B cell (primary cell): ENCODE measurements around the gene GNAI3. TPM values are rescaled to one million over a fixed set of nuclear protein-coding genes. Genes with fewer than 3 reads are reported as not detected.

Experiments
- ATAC-seq: fragments of 200-7000 bp; cut with Tn5 transposase; one replicate; pipeline ENCODE4 v1.10.0; 2021; ENCODE audit warnings: low read depth, mild to moderate bottlenecking, moderate number of reproducible peaks, moderate library complexity
- CTCF ChIA-PET: fragments of 350-600 bp; sonication (Branson Sonifier 250); formaldehyde crosslinking; loops from one replicate; lab custom pipeline; 2021; ENCODE audit warnings: antibody characterized with exemption, inconsistent platforms; lab: Charles Lee
- POLR2A ChIA-PET: fragments of 350-600 bp; sonication (Branson Sonifier 250); formaldehyde crosslinking; loops from one replicate; lab custom pipeline; 2021; ENCODE audit warnings: antibody characterized with exemption; lab: Charles Lee
- DNase-seq: peaks from one replicate; pipeline ENCODE4 v3.0.0; 2013
- H2AFZ ChIP-seq: 2 replicates; pipeline ENCODE4 v1.6.1; 2012; ENCODE audit warnings: mild to moderate bottlenecking, low read depth, low read length; ENCODE audit not compliant: insufficient read depth, poor library complexity, severe bottlenecking
- H3K27ac ChIP-seq, 2 donors: 1 replicate in 1 of 2; 2 replicates in 1 of 2; pipeline ENCODE4 v1.5.1; 2012 to 2013; ENCODE audit warnings: low read length in 2 of 2, mild to moderate bottlenecking in 2 of 2, moderate library complexity in 1 of 2
- H3K27me3 ChIP-seq, 4 experiments: fragments of 200-600 bp in 1 of 4; sonication (generic) in 1 of 4; replicated peaks in 1 of 4; 1 replicate in 2 of 4; 2 replicates in 2 of 4; pipeline versions ENCODE4 v1.6.1 to v1.7.0; 2013 to 2016; ENCODE audit warnings: low read length in 3 of 4, mild to moderate bottlenecking in 2 of 4, mixed read lengths in 1 of 4, moderate library complexity in 1 of 4; ENCODE audit not compliant: insufficient read depth in 4 of 4, control insufficient read depth in 3 of 4; ENCODE audit errors: control extremely low read depth in 1 of 4
- H3K36me3 ChIP-seq, 2 experiments: replicated peaks in 1 of 2; 1 replicate in 1 of 2; 2 replicates in 1 of 2; pipeline versions ENCODE4 v1.6.1 to v1.7.1; 2013; ENCODE audit warnings: low read length in 1 of 2; ENCODE audit not compliant: insufficient read depth in 2 of 2, control insufficient read depth in 1 of 2; ENCODE audit errors: control extremely low read depth in 1 of 2, extremely low read depth in 1 of 2
- H3K4me1 ChIP-seq, 2 donors: fragments of 200-600 bp in 1 of 2; sonication (generic) in 1 of 2; 1 replicate in 1 of 2; 2 replicates in 1 of 2; pipeline versions ENCODE4 v1.5.1 to v1.6.1; 2013 to 2017; ENCODE audit warnings: low read length in 2 of 2; ENCODE audit not compliant: control insufficient read depth in 2 of 2, insufficient read depth in 2 of 2
- H3K4me2 ChIP-seq: replicated peaks from 2 replicates; pipeline ENCODE3; 2012; ENCODE audit warnings: mild to moderate bottlenecking, low read depth, low read length; ENCODE audit not compliant: poor library complexity, severe bottlenecking
- H3K4me3 ChIP-seq, 5 experiments: fragments of 200-600 bp in 1 of 5; sonication (generic) in 1 of 5; 1 replicate in 3 of 5; 2 replicates in 2 of 5; pipeline versions ENCODE4 v1.5.1 to v1.7.0; 2011 to 2016; ENCODE audit warnings: low read length in 4 of 5, mild to moderate bottlenecking in 4 of 5, low read depth in 2 of 5, control low read depth in 1 of 5, moderate library complexity in 1 of 5; ENCODE audit not compliant: insufficient read depth in 1 of 5; ENCODE audit errors: control extremely low read depth in 1 of 5, extremely low read depth in 1 of 5
- H3K79me2 ChIP-seq: fragments of 200-600 bp; sonication (generic); one replicate; pipeline ENCODE4 v1.6.0; 2016; ENCODE audit warnings: low read length; ENCODE audit not compliant: control insufficient read depth, insufficient read depth
- H3K9ac ChIP-seq: fragments of 200-600 bp; sonication (generic); 2 replicates; pipeline ENCODE4 v1.6.1; 2017; ENCODE audit warnings: mild to moderate bottlenecking, low read length, moderate library complexity
- H3K9me3 ChIP-seq, 3 donors: one replicate each; pipeline versions ENCODE4 v1.6.1 to v1.7.1; 2013; ENCODE audit warnings: low read length in 2 of 3; ENCODE audit not compliant: control insufficient read depth in 2 of 3, insufficient read depth in 1 of 3; ENCODE audit errors: control extremely low read depth in 1 of 3
- H4K20me1 ChIP-seq: 2 replicates; pipeline ENCODE4 v1.6.0; 2012; ENCODE audit warnings: mild to moderate bottlenecking, low read length; ENCODE audit not compliant: insufficient read depth, control insufficient read depth, poor library complexity, severe bottlenecking
- H3K27ac Mint-ChIP-seq: one replicate; pipeline ENCODE4 v1.8.0; 2021; ENCODE audit warnings: mixed read lengths
- H3K27me3 Mint-ChIP-seq: one replicate; pipeline ENCODE4 v1.8.0; 2021; ENCODE audit warnings: mixed read lengths
- H3K4me1 Mint-ChIP-seq: one replicate; pipeline ENCODE4 v1.8.0; 2021; ENCODE audit warnings: mixed read lengths
- H3K4me3 Mint-ChIP-seq: one replicate; pipeline ENCODE4 v1.8.0; 2021; ENCODE audit warnings: mixed read lengths
- H3K9me3 Mint-ChIP-seq: one replicate; pipeline ENCODE4 v1.8.0; 2022; ENCODE audit warnings: mixed read lengths; ENCODE audit not compliant: insufficient read depth
- EZH2 ChIP-seq: IDR thresholded peaks from 2 replicates; pipeline ENCODE4 v1.6.1; 2012; ENCODE audit warnings: borderline replicate concordance, low read depth, mild to moderate bottlenecking, moderate library complexity, low read length; ENCODE audit not compliant: insufficient read depth, poor library complexity, severe bottlenecking
- WGBS: methylation state at CpG from one replicate; pipeline ENCODE4 v1.1.5; 2013; ENCODE audit warnings: missing lambda C conversion rate; ENCODE audit not compliant: insufficient coverage; 5-methylcytosine and 5-hydroxymethylcytosine counted together
- intact Hi-C: fragments of 100-400 bp; cut with micrococcal nuclease; formaldehyde crosslinking; loops from one replicate; pipeline ENCODE4 v1.10.0; 2022
- polyA plus RNA-seq: library from polyadenylated mRNA; depleted of rRNA; stranded (reverse); fragments of >200 nt; gene quantifications from 2 replicates; pipeline ENCODE4 v1.2.3, GENCODE V29; 2012
- total RNA-seq, 2 donors: library from RNA; stranded (reverse); fragments of 120-200 nt in 1 of 2; gene quantifications; 1 replicate in 1 of 2; 2 replicates in 1 of 2; pipeline versions ENCODE4 v1.2.3 to v1.2.4, GENCODE V29; 2013 to 2022
- TF ChIP-seq, protein P1 (sequence below): fragments of 200-600 bp; IDR thresholded peaks from one replicate; pipeline ENCODE4 v1.8.0; 2022; ENCODE audit warnings: antibody characterized with exemption, mild to moderate bottlenecking

The GNAI3 gene
- total and polyA plus RNA-seq, 2 donors (not counting 1 experiment from before 2014, with no cell fraction given), result 1.6 to 8.5 TPM

DNA sequence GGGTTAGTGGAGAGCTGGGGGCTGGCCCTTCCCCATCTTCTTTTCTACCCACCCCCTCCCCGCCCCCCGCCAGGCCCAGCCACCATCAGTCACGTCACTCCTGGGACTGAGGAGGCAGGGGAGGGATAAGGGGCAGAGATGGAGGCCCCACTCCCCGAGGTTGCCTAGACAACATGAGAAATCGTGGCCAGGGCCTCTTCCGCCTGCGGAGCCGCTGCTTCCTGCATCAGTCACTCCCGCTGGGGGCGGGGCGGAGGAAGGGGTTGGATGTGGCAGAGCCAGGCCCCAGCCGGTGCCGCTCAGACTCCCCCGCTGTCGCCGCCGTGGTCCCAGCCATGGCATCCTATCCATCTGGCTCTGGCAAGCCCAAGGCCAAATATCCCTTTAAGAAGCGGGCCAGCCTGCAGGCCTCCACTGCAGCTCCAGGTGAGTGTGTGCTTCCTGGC, 72.4 kb downstream of the GNAI3 start:
- intact Hi-C loops, result loop anchor here (5.0 kb wide), 1 partner anchor 129 kb away; the partner anchor contains the start of gene CYB561D1

DNA sequence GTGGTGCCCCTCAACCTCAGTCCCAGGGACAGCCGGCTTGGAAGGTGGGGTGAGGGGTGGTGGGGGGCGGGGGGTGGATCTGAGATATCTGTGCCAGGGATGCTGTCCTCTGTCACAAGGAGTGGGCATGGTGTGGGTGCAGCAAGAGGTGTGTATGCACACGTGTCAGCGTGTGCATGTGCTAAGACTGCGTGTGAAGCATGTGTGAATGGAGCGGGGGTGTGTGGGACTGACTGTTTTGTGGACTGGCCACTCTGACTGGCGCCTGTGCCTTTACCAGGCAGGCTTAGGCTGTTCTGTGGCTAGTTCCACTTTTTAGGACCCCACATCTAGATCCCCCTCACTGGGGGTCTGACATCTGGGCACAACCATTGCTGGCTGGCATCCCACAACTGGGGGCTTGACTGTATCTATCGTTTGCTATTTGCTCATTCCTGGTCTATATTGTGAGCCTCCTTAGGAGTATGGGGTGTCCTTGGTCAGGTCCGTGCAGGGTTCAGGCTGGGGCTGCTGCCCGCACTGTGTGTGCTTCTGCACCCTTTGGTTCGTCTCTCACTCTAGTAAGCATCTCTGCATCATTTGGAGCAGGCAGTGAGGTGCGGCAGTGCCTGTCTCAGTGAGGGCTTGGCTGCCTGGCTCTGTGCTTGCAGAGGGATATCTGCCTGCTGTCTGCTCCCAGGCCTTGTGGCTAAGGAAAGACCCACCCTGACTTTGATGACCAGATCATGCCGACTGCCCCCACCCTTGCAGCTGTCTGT, 73.1 kb downstream of the GNAI3 start:
- ATAC-seq, result no peak
- no peaks in the 10 kb centered on the region for H3K9me3 Mint-ChIP-seq
- POLR2A ChIA-PET, result no interaction called here

More for the DNA sequence above, 72.4 kb downstream of the GNAI3 start:
- Mint-ChIP-seq H3K27ac (peak overlapping the region; percentile 96), H3K9me3 (no peaks in the 10 kb centered on the region), H3K27me3 (no peaks in the 10 kb centered on the region), H3K4me3 (peak overlapping the region; percentile 99), H3K4me1 (peaks cover 72% of the 10 kb centered on the region)
- WGBS, result under 1% methylated on average over 16 of the region's 18 CpGs
- H3K4me3 ChIP-seq, result peak overlapping the region; percentile 65 to 94 (median 84)
- peaks cover 8% of the 10 kb centered on the region for H4K20me1 ChIP-seq
- DNase-seq (peak; percentile 86), ATAC-seq (peak; percentile 59)
- ChIA-PET CTCF (interaction anchor here (0.6 to 2.7 kb wide), 8 partner anchors 9 to 75 kb away, joined by 3 to 27 read pairs (median 8); partner anchors contain the start of gene GNAI3), POLR2A (interaction anchor here (2.3 kb wide), 1 partner anchor 72 kb away, joined by 10 read pairs; the partner anchor contains the start of gene GNAI3)
- no peaks in the 10 kb centered on the region for H3K27me3 ChIP-seq
- H3K4me2 ChIP-seq, result peak overlapping the region; percentile 100
- TF ChIP-seq EZH2, result no peak
- no peaks in the 10 kb centered on the region for H3K9me3 ChIP-seq
- H3K36me3 ChIP-seq, result no peaks in the 10 kb centered on the region
- H3K4me1 ChIP-seq, result peaks cover 50 to 65% of the 10 kb centered on the region in 2 donors
- peak overlapping the region; percentile 64 to 90 for H3K27ac ChIP-seq
- peak overlapping the region; percentile 93 for H3K9ac ChIP-seq
- peak overlapping the region; percentile 88 for H2AFZ ChIP-seq
- peaks cover 42% of the 10 kb centered on the region for H3K79me2 ChIP-seq

More for the DNA sequence above, 73.1 kb downstream of the GNAI3 start:
- Histone ChIP-seq H3K9me3 (no peaks in the 10 kb centered on the region), H2AFZ (peak overlapping the region; percentile 88), H3K4me2 (peak overlapping the region; percentile 100), H3K27me3 (no peaks in the 10 kb centered on the region), H3K4me3 (peak overlapping the region; percentile 65 to 94 (median 84)), H3K27ac (peak overlapping the region in 1 of 2 donors; percentile 90), H4K20me1 (peaks cover 8% of the 10 kb centered on the region), H3K9ac (peak overlapping the region; percentile 93), H3K36me3 (peaks cover 0 to 4% of the 10 kb centered on the region in 2 experiments), H3K4me1 (peaks cover 45 to 60% of the 10 kb centered on the region in 2 donors), H3K79me2 (peaks cover 42% of the 10 kb centered on the region)
- Mint-ChIP-seq H3K27me3 (no peaks in the 10 kb centered on the region), H3K4me1 (peaks cover 66% of the 10 kb centered on the region), H3K27ac (peak overlapping the region; percentile 96), H3K4me3 (peak overlapping the region; percentile 99)
- 31% methylated on average over 10 of the region's 13 CpGs for WGBS
- CTCF ChIA-PET, result interaction anchor here (2.5 to 2.7 kb wide), 2 partner anchors 15 to 19 kb away, joined by 11 to 27 read pairs; no protein-coding TSS in a partner anchor
- no peak for DNase-seq
- intact Hi-C loops, result loop anchor here (5.0 kb wide), 1 partner anchor 129 kb away; the partner anchor contains the start of gene CYB561D1
- TF ChIP-seq, protein P1, sequence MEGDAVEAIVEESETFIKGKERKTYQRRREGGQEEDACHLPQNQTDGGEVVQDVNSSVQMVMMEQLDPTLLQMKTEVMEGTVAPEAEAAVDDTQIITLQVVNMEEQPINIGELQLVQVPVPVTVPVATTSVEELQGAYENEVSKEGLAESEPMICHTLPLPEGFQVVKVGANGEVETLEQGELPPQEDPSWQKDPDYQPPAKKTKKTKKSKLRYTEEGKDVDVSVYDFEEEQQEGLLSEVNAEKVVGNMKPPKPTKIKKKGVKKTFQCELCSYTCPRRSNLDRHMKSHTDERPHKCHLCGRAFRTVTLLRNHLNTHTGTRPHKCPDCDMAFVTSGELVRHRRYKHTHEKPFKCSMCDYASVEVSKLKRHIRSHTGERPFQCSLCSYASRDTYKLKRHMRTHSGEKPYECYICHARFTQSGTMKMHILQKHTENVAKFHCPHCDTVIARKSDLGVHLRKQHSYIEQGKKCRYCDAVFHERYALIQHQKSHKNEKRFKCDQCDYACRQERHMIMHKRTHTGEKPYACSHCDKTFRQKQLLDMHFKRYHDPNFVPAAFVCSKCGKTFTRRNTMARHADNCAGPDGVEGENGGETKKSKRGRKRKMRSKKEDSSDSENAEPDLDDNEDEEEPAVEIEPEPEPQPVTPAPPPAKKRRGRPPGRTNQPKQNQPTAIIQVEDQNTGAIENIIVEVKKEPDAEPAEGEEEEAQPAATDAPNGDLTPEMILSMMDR, result no peak
- TF ChIP-seq EZH2, result no peak
